ENCODE results near the gene CCDC141.
A peak's percentile ranks its signal among the peaks of the same experiment; 100 is the strongest.

CCDC141 gene

GRCh38 chr2:178899656-178900055 lies 150.3 kb downstream of the CCDC141 start:
- TF ChIP-seq ESRRG (CRISPR knock-in tag; IDR thresholded peaks at IDR 0.05) (no peak), CREB5 (CRISPR knock-in tag; IDR thresholded peaks at IDR 0.05; ENCODE audit: low read depth) (no peak), ZNF565 (CRISPR knock-in tag; conservative IDR thresholded peaks at IDR 0.05; ENCODE audit: low read depth) (no peak), ZNF8 (CRISPR knock-in tag; IDR thresholded peaks at IDR 0.05) (no peak), BACH2 (CRISPR knock-in tag; IDR thresholded peaks at IDR 0.05; ENCODE audit: borderline replicate concordance) (no peak), ZFP30 (CRISPR knock-in tag; IDR thresholded peaks at IDR 0.05) (no peak), ZNF70 (CRISPR knock-in tag; IDR thresholded peaks at IDR 0.05) (no peak), PATZ1 (CRISPR knock-in tag; IDR thresholded peaks at IDR 0.05; ENCODE audit: borderline replicate concordance) (no peak), ARNTL (CRISPR knock-in tag; IDR thresholded peaks at IDR 0.05; ENCODE audit: borderline replicate concordance, low read depth) (no peak), CSRNP3 (CRISPR knock-in tag; IDR thresholded peaks at IDR 0.05) (no peak), CSDC2 (CRISPR knock-in tag; IDR thresholded peaks at IDR 0.05) (no peak), TCF4 (CRISPR knock-in tag; IDR thresholded peaks at IDR 0.05; ENCODE audit: borderline replicate concordance) (no peak), POU6F1 (CRISPR knock-in tag; IDR thresholded peaks at IDR 0.05; ENCODE audit: borderline replicate concordance, low read depth) (no peak), TOX (CRISPR knock-in tag; IDR thresholded peaks at IDR 0.05; ENCODE audit: borderline replicate concordance) (no peak), GLIS3 (CRISPR knock-in tag; IDR thresholded peaks at IDR 0.05) (no peak), PPARA (CRISPR knock-in tag; IDR thresholded peaks at IDR 0.05; ENCODE audit: borderline replicate concordance) (no peak), ISL1 (CRISPR knock-in tag; IDR thresholded peaks at IDR 0.05) (no peak)
- ATAC-seq: peak; percentile 83

- no peak; the same call in 2 of the 3 replicates for ATAC-seq
Measured at GRCh38 chr2:178895872-178896271, 154.1 kb downstream of the CCDC141 start.

GRCh38 chr2:178895171-178895570 lies 154.8 kb downstream of the CCDC141 start:
- no peak for ATAC-seq
- TF ChIP-seq OSR1 (CRISPR knock-in tag; IDR thresholded peaks at IDR 0.05) (no peak), ZFP3 (CRISPR knock-in tag; IDR thresholded peaks at IDR 0.05) (no peak), ZNF8 (CRISPR knock-in tag; IDR thresholded peaks at IDR 0.05) (no peak), GLIS3 (CRISPR knock-in tag; IDR thresholded peaks at IDR 0.05) (no peak), ZNF70 (CRISPR knock-in tag; IDR thresholded peaks at IDR 0.05) (no peak), PATZ1 (CRISPR knock-in tag; IDR thresholded peaks at IDR 0.05; ENCODE audit: borderline replicate concordance) (no peak), SNAI2 (CRISPR knock-in tag; IDR thresholded peaks at IDR 0.05) (no peak)

More at GRCh38 chr2:178895872-178896271, 154.1 kb downstream of the CCDC141 start:
- TF ChIP-seq ZFP3 (CRISPR knock-in tag; IDR thresholded peaks at IDR 0.05): no peak
- no peak for TF ChIP-seq ISL1 (CRISPR knock-in tag; IDR thresholded peaks at IDR 0.05)
- TF ChIP-seq ESRRG (CRISPR knock-in tag; IDR thresholded peaks at IDR 0.05): no peak
- TF ChIP-seq SNAI2 (CRISPR knock-in tag; IDR thresholded peaks at IDR 0.05): no peak
